Tibial artery (tissue), 4 donors: ENCODE data around the gene PPP1R27.

Source experiments
- DNase-seq, 2 donors: peaks; one replicate each; pipeline ENCODE4 v3.0.0-alpha.2; 2019
- H3K27ac ChIP-seq, 2 donors: fragments of 200-600 bp; sonication (generic) in 1 of 2; 1 replicate in 1 of 2; 2 replicates in 1 of 2; pipeline ENCODE4 v1.5.1; 2018 to 2019; ENCODE audit warnings: mild to moderate bottlenecking in 1 of 2
- H3K27me3 ChIP-seq, 2 donors: fragments of 200-600 bp; sonication (generic) in 1 of 2; one replicate each; pipeline versions ENCODE4 v1.5.1 to v1.6.0; 2016 to 2019
- H3K36me3 ChIP-seq, 3 donors: fragments of 200-600 bp; sonication (generic) in 2 of 3; one replicate each; pipeline ENCODE4 v1.5.1; 2016 to 2019; ENCODE audit warnings: mild to moderate bottlenecking in 2 of 3
- H3K4me1 ChIP-seq, 4 donors: fragments of 200-600 bp; sonication (generic) in 2 of 4; 1 replicate in 3 of 4; 2 replicates in 1 of 4; pipeline ENCODE4 v1.5.1; 2016 to 2019
- H3K4me3 ChIP-seq, 2 donors: fragments of 200-600 bp; sonication (generic) in 1 of 2; 1 replicate in 1 of 2; 2 replicates in 1 of 2; pipeline ENCODE4 v1.5.1; 2018 to 2019; ENCODE audit warnings: mild to moderate bottlenecking in 2 of 2
- H3K9me3 ChIP-seq, 3 donors: fragments of 200-600 bp; sonication (generic) in 1 of 3; one replicate each; pipeline ENCODE4 v1.5.1; 2016 to 2019
- intact Hi-C: fragments of 100-400 bp; cut with DNase I; formaldehyde crosslinking; loops from one replicate; pipeline ENCODE4 v1.15.0; 2023; ENCODE audit warnings: low total_unique reads
- TF ChIP-seq, protein P1 (sequence below), 2 experiments: fragments of 200-600 bp in 1 of 2; fragments of 450-650 bp in 1 of 2; IDR thresholded peaks; one replicate each; pipeline ENCODE4 v1.5.1; 2017 to 2019; ENCODE audit warnings: antibody characterized with exemption in 2 of 2, mild to moderate bottlenecking in 1 of 2, moderate library complexity in 1 of 2

PPP1R27 gene

DNA sequence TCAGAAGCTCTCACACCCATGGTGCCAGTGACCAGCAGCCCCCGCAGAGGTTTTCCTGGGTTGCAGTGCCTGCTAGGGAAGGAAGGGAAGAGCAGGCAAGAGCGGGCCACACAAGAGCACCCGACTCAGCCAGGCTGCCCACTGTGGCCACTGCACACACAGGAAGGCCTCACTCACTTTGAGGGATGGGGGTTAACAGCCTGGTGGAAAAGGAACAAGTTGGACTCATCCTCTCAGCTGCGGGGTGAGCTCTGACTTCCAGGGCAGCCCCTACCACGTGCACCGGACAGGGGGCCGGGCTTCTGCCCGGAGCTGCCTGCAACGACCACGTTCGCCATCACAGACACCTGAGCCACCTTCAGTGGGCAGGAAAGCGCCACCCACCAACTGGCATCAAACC lies 17.4 kb upstream of the PPP1R27 start:
- peaks cover 0 to 13% (median under 1%) of the 10 kb centered on the region in 4 donors for H3K4me1 ChIP-seq
- DNase-seq: no peak
- H3K27me3 ChIP-seq: no peaks in the 10 kb centered on the region
- H3K4me3 ChIP-seq: no peak overlapping the region
- H3K9me3 ChIP-seq: no peaks in the 10 kb centered on the region
- H3K36me3 ChIP-seq: peaks cover 54 to 97% (median 78%) of the 10 kb centered on the region in 3 donors
- H3K27ac ChIP-seq: no peak overlapping the region
- intact Hi-C loops: no loop called here
- TF ChIP-seq, protein P1, sequence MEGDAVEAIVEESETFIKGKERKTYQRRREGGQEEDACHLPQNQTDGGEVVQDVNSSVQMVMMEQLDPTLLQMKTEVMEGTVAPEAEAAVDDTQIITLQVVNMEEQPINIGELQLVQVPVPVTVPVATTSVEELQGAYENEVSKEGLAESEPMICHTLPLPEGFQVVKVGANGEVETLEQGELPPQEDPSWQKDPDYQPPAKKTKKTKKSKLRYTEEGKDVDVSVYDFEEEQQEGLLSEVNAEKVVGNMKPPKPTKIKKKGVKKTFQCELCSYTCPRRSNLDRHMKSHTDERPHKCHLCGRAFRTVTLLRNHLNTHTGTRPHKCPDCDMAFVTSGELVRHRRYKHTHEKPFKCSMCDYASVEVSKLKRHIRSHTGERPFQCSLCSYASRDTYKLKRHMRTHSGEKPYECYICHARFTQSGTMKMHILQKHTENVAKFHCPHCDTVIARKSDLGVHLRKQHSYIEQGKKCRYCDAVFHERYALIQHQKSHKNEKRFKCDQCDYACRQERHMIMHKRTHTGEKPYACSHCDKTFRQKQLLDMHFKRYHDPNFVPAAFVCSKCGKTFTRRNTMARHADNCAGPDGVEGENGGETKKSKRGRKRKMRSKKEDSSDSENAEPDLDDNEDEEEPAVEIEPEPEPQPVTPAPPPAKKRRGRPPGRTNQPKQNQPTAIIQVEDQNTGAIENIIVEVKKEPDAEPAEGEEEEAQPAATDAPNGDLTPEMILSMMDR (IDR thresholded peaks at IDR 0.05): no peak

DNA sequence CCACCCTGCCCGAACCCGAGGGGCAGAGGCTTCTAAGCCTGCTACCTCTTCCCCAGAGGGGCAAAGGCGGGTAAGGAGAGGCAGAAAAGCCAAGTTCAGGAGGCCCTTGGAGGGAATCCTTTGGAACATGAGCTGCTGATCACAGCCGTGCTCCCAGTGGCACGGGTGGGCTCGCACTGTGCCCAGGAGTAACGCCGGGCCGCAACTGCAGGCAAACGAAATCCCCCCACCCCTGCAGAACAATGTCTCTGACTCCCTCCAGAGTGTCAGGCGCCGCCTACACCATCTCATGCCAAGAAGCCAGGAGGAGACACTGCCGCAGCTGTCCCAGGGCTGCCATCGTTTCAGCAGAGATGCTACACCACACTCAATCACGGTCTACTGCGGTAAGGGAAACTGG lies 16.6 kb upstream of the PPP1R27 start:
- Histone ChIP-seq H3K4me1 (peaks cover 0 to 6% (median 0%) of the 10 kb centered on the region in 4 donors), H3K36me3 (peaks cover 57 to 98% (median 86%) of the 10 kb centered on the region in 3 donors), H3K27ac (no peak overlapping the region), H3K9me3 (no peaks in the 10 kb centered on the region), H3K27me3 (no peaks in the 10 kb centered on the region), H3K4me3 (no peak overlapping the region)
- TF ChIP-seq, protein P1 (IDR thresholded peaks at IDR 0.05): no peak
- intact Hi-C loops: no loop called here
- DNase-seq: no peak

DNA sequence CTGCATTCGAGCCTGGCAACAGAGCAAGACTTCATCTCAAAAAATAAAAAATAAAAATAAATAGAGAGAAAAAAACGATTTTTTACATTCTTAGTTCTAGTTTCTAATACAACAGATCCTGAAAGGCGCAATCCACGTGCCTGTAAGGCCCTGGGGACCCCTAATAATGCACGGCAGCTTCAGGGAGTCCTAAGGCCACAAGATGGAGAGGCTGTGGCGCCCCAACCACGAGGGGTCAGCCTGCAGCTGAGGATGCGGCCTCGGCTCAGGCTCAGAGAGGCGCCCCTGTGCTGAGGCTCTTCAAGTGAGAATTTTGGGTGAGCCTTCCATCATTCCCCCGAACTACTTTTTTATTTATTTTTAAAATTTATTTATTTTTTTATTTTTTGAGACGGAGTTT lies 14.6 kb upstream of the PPP1R27 start:
- no peaks in the 10 kb centered on the region for H3K4me1 ChIP-seq
- peaks cover 68 to 98% (median 91%) of the 10 kb centered on the region in 3 donors for H3K36me3 ChIP-seq
- H3K9me3 ChIP-seq: no peaks in the 10 kb centered on the region
- DNase-seq: no peak
- TF ChIP-seq, protein P1 (IDR thresholded peaks at IDR 0.05): no peak
- no peak overlapping the region for H3K27ac ChIP-seq
- H3K27me3 ChIP-seq: no peaks in the 10 kb centered on the region
- intact Hi-C loops: no loop called here
- no peak overlapping the region for H3K4me3 ChIP-seq

DNA sequence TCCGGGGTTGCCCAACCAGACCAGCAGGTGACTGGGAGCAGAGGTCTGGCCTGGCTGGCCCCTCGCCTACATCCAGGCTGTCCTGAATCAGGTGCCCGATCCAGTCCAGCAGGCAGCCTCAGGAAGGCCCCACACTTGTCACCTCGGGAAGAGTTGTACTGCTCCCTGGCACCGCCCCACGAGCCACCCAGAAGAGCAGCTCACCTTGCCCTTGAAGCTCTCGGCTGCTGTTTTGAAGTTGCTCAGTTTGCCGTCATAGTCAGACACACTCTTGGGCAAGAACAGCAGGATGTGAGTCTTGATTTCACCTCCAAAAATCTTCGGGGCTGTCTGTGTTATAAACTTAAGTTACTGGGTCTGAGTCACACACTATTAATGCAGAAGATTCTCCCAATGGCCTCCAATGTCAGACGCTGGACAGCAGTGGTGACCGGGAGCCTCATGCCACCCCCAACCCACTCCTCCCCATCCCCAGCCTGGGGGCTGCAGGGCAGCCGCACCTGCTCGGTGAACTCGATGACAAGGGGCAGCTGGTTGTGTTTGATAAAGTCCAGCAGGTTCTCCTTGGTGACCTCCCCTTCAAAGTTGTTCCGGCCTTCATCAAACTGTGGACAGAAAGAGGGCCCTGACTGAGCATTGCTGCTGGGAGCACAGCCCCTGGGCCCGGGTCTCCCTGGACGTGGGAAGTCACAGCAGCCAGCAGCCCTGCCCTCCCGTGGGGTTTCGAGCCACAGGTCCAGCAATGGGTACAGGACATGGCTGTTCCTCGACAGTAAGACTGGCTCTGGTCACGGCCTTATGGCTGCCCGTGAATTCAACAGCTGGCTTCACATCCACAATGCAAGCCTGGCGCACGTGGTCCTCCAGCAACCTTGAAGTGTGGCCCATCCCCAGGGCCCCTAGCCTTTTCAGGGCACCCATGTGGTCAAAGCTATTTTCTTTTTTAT lies 12.2 kb upstream of the PPP1R27 start:
- no peaks in the 10 kb centered on the region for H3K27me3 ChIP-seq
- peaks cover 0 to under 1% (median 0%) of the 10 kb centered on the region in 4 donors for H3K4me1 ChIP-seq
- TF ChIP-seq, protein P1 (IDR thresholded peaks at IDR 0.05): no peak
- H3K4me3 ChIP-seq: no peak overlapping the region
- intact Hi-C loops: no loop called here
- no peaks in the 10 kb centered on the region for H3K9me3 ChIP-seq
- no peak for DNase-seq
- no peak overlapping the region for H3K27ac ChIP-seq
- H3K36me3 ChIP-seq: peaks cover 65 to 94% (median 86%) of the 10 kb centered on the region in 3 donors

DNA sequence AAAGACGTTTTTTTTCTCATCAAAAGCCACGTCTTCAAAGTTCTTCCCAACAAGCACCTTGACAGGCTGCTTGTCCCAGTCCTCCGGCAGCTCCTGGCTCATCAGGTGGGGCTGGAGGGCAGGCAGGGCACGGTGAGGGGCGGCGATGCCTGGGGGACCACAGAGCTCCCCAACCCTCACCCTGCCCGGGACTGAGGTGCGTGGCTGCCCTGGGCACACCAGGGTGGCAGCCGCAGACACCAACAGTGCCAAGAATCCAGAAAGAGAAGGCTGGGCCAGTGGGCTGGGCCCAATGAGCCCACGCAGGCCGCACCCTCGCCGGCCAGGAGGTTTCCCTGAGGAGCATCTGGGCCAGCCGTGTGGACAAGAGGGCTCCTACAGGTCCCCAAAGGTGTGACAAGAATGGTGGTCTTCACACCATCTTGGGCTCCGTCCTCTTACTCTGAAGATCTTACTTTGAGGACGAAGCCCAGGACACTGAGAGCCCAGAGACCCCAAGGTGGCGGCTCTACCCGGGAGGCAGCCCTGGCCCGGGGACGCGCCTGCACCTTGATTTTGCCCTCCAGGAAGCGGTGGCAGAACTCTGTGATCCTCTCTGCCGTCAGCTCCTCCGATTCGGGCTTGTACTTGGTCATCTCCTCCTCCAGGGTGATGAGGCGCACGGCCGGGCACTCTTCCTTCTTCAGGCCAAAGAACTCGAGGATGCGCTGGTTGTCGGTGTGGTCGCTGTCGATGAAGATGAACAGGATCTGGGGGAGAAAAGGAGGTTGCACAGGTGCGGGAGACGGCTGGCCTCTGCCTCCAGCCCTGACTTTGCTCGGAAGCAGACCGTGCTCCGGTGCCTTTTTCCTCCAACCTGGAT lies 11.3 kb upstream of the PPP1R27 start:
- intact Hi-C loops: no loop called here
- peaks cover 59 to 85% (median 77%) of the 10 kb centered on the region in 3 donors for H3K36me3 ChIP-seq

More for the DNA sequence above, 11.3 kb upstream of the PPP1R27 start:
- TF ChIP-seq, protein P1 (IDR thresholded peaks at IDR 0.05): no peak
- Histone ChIP-seq H3K4me1 (peaks cover 0 to 9% (median 0%) of the 10 kb centered on the region in 4 donors), H3K27ac (no peak overlapping the region), H3K9me3 (no peaks in the 10 kb centered on the region), H3K27me3 (no peaks in the 10 kb centered on the region), H3K4me3 (no peak overlapping the region)
- no peak for DNase-seq
